ENCODE measurements around the gene HMGCR. TPM values are rescaled to one million over a fixed set of nuclear protein-coding genes. Genes with fewer than 3 reads are reported as not detected.
"Not testable (repeated sequence)": the region's sequence is repeated elsewhere in the genome, so short reads cannot be mapped to it uniquely, and the experiment has no call there.

The HMGCR gene
- 60.2 TPM for polyA plus RNA-seq
- long read RNA-seq, donor 1, full-length matches to known transcripts, result 11 of 29 reads
- long read RNA-seq, donor 1, partial matches to known transcripts, result 18 of 29 reads
- long read RNA-seq, donor 1, other reads (novel, unspliced or antisense), result 0 of 29 reads
- long read RNA-seq, donor 2, full-length matches to known transcripts, result 23 of 38 reads
- long read RNA-seq, donor 2, partial matches to known transcripts, result 15 of 38 reads
- long read RNA-seq, donor 2, other reads (novel, unspliced or antisense), result 0 of 38 reads
- long read RNA-seq, donor 3, full-length matches to known transcripts, result 11 of 11 reads
- long read RNA-seq, donor 3, partial matches to known transcripts, result 0 of 11 reads
- long read RNA-seq, donor 3, other reads (novel, unspliced or antisense), result 0 of 11 reads
- long read RNA-seq, donor 4, partial matches to known transcripts, result 0 of 1 reads
- long read RNA-seq, donor 4, other reads (novel, unspliced or antisense), result 0 of 1 reads
- long read RNA-seq, donor 5, full-length matches to known transcripts, result 13 of 19 reads
- long read RNA-seq, donor 5, partial matches to known transcripts, result 6 of 19 reads
- long read RNA-seq, donor 5, other reads (novel, unspliced or antisense), result 0 of 19 reads
- long read RNA-seq, donor 6, full-length matches to known transcripts, result 10 of 36 reads
- long read RNA-seq, donor 6, partial matches to known transcripts, result 26 of 36 reads
- long read RNA-seq, donor 6, other reads (novel, unspliced or antisense), result 0 of 36 reads
- long read RNA-seq, donor 7, partial matches to known transcripts, result 0 of 3 reads
- long read RNA-seq, donor 7, other reads (novel, unspliced or antisense), result 0 of 3 reads
- long read RNA-seq, donor 8, full-length matches to known transcripts, result 25 of 38 reads
- long read RNA-seq, donor 8, partial matches to known transcripts, result 13 of 38 reads
- long read RNA-seq, donor 8, other reads (novel, unspliced or antisense), result 0 of 38 reads
- long read RNA-seq, donor 9, full-length matches to known transcripts, result 12 of 26 reads
- long read RNA-seq, donor 9, partial matches to known transcripts, result 14 of 26 reads
- long read RNA-seq, donor 9, other reads (novel, unspliced or antisense), result 0 of 26 reads
- long read RNA-seq, donor 10, full-length matches to known transcripts, result 10 of 10 reads
- long read RNA-seq, donor 10, partial matches to known transcripts, result 0 of 10 reads
- long read RNA-seq, donor 10, other reads (novel, unspliced or antisense), result 0 of 10 reads
- long read RNA-seq, donor 11, full-length matches to known transcripts, result 7 of 13 reads
- long read RNA-seq, donor 11, partial matches to known transcripts, result 0 of 13 reads
- long read RNA-seq, donor 11, other reads (novel, unspliced or antisense), result 6 of 13 reads

- Histone ChIP-seq H3K27me3 (ENCODE audit: control insufficient read depth, insufficient read depth, low read length) (no peaks in the 10 kb centered on the region), H3K9me3 (ENCODE audit: control insufficient read depth, low read depth, low read length) (no peaks in the 10 kb centered on the region), H3K27ac (ENCODE audit: low read length) (peak within 1 kb of the TSS; percentile 94), H3K4me3 (ENCODE audit: low read length) (peak within 1 kb of the TSS; percentile 93), H3K36me3 (ENCODE audit: control insufficient read depth, insufficient read depth, low read length) (no peaks in the 10 kb centered on the region), H3K4me1 (ENCODE audit: control insufficient read depth, insufficient read depth, low read length) (peaks cover 7% of the 10 kb centered on the region)
- no CpG with 5 or more reads among the region's 56 CpGs for WGBS (ENCODE audit: insufficient coverage, low lambda C conversion rate)
- DNase-seq, result peak; percentile 99 to 100
These were observed at the start of gene HMGCR for GRCh38 chr5:75336615-75337336. Gene HMGCR (plus strand): TSS chr5:75337220. CDS start chr5:75342606, 5,386 bp downstream.

GRCh38 chr5:75291844-75292243 lies 45.2 kb upstream of the HMGCR start:
- H3K27me3 ChIP-seq (ENCODE audit: control insufficient read depth, insufficient read depth, low read length); H3K27ac ChIP-seq (ENCODE audit: low read length); H3K9me3 ChIP-seq (ENCODE audit: control insufficient read depth, low read depth, low read length); H3K4me3 ChIP-seq (ENCODE audit: low read length); DNase-seq; H3K36me3 ChIP-seq (ENCODE audit: control insufficient read depth, insufficient read depth, low read length); H3K4me1 ChIP-seq (ENCODE audit: control insufficient read depth, insufficient read depth, low read length): not testable (repeated sequence)
- no CpG with 5 or more reads among the region's 3 CpGs for WGBS (ENCODE audit: insufficient coverage, low lambda C conversion rate)

GRCh38 chr5:75300084-75300483 lies 36.9 kb upstream of the HMGCR start:
- no peaks in the 10 kb centered on the region for H3K36me3 ChIP-seq (ENCODE audit: control insufficient read depth, insufficient read depth, low read length)
- no peaks in the 10 kb centered on the region for H3K9me3 ChIP-seq (ENCODE audit: control insufficient read depth, low read depth, low read length)
- no peaks in the 10 kb centered on the region for H3K27me3 ChIP-seq (ENCODE audit: control insufficient read depth, insufficient read depth, low read length)
- DNase-seq, result no peak
- no peak overlapping the region for H3K27ac ChIP-seq (ENCODE audit: low read length)
- H3K4me3 ChIP-seq (ENCODE audit: low read length), result no peak overlapping the region
- no peaks in the 10 kb centered on the region for H3K4me1 ChIP-seq (ENCODE audit: control insufficient read depth, insufficient read depth, low read length)

DNA sequence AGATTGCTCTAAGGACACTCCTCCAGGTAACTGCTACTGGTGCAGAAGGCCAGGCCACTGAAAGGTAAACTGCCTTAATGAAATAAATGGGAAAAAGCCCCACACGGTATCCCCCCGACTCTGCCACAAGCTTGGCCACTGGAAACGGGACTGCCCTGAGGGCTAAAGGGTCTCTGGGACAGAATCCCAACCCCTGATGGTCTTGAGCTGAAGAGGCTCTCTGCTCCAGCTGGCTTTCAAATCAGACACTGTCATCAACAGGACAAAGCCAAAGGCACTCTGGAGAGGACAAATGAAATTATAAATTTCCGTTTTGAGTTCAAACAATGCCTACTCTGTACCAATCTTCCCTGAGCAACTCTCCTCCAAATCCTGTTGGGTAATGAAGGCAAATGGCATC lies 33.6 kb upstream of the HMGCR start:
- DNase-seq, result no peak
- WGBS (ENCODE audit: insufficient coverage, low lambda C conversion rate), result no CpG with 5 or more reads among the region's 4 CpGs
- no peak overlapping the region for H3K27ac ChIP-seq (ENCODE audit: low read length)
- H3K4me1 ChIP-seq (ENCODE audit: control insufficient read depth, insufficient read depth, low read length), result no peaks in the 10 kb centered on the region
- H3K4me3 ChIP-seq (ENCODE audit: low read length), result no peak overlapping the region
- H3K36me3 ChIP-seq (ENCODE audit: control insufficient read depth, insufficient read depth, low read length), result no peaks in the 10 kb centered on the region
- no peaks in the 10 kb centered on the region for H3K9me3 ChIP-seq (ENCODE audit: control insufficient read depth, low read depth, low read length)
- no peaks in the 10 kb centered on the region for H3K27me3 ChIP-seq (ENCODE audit: control insufficient read depth, insufficient read depth, low read length)

GRCh38 chr5:75304486-75304885 lies 32.5 kb upstream of the HMGCR start:
- no CpG with 5 or more reads among the region's 11 CpGs for WGBS (ENCODE audit: insufficient coverage, low lambda C conversion rate)
- DNase-seq; H3K36me3 ChIP-seq (ENCODE audit: control insufficient read depth, insufficient read depth, low read length): not testable (repeated sequence)

DNA sequence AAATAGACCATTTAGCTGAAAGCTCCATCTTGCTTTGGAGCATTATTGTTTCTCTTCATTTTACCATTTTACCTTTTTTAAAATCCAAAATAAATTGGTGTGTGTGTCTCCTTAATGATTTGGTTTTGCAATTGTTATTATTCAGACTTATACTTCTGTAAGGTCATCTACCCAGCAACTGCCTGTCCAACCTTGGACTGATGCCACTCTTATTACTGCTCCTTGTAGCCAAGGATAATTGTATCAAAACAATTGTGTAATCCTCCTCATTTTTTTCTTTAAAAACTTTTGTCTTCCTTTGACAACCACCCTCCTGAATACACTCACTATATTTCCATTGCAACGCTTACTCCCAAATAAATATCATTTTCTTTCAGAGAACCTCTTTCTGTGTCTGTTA lies 30.3 kb upstream of the HMGCR start:
- Histone ChIP-seq H3K27ac (ENCODE audit: low read length) (no peak overlapping the region), H3K4me1 (ENCODE audit: control insufficient read depth, insufficient read depth, low read length) (no peaks in the 10 kb centered on the region), H3K27me3 (ENCODE audit: control insufficient read depth, insufficient read depth, low read length) (no peaks in the 10 kb centered on the region), H3K4me3 (ENCODE audit: low read length) (no peak overlapping the region), H3K9me3 (ENCODE audit: control insufficient read depth, low read depth, low read length) (no peaks in the 10 kb centered on the region), H3K36me3 (ENCODE audit: control insufficient read depth, insufficient read depth, low read length) (no peaks in the 10 kb centered on the region)
- DNase-seq, result no peak
- WGBS (ENCODE audit: insufficient coverage, low lambda C conversion rate), result 100% methylated on average over 1 of the region's 1 CpG

More at GRCh38 chr5:75304486-75304885, 32.5 kb upstream of the HMGCR start:
- H3K4me3 ChIP-seq (ENCODE audit: low read length); H3K27ac ChIP-seq (ENCODE audit: low read length); H3K9me3 ChIP-seq (ENCODE audit: control insufficient read depth, low read depth, low read length); H3K27me3 ChIP-seq (ENCODE audit: control insufficient read depth, insufficient read depth, low read length); H3K4me1 ChIP-seq (ENCODE audit: control insufficient read depth, insufficient read depth, low read length): not testable (repeated sequence)

- no peak overlapping the region for H3K27ac ChIP-seq (ENCODE audit: low read length)
- no peak overlapping the region for H3K4me3 ChIP-seq (ENCODE audit: low read length)
- no peaks in the 10 kb centered on the region for H3K27me3 ChIP-seq (ENCODE audit: control insufficient read depth, insufficient read depth, low read length)
- 100% methylated on average over 1 of the region's 3 CpGs for WGBS (ENCODE audit: insufficient coverage, low lambda C conversion rate)
- no peak for DNase-seq
- no peaks in the 10 kb centered on the region for H3K36me3 ChIP-seq (ENCODE audit: control insufficient read depth, insufficient read depth, low read length)
- no peaks in the 10 kb centered on the region for H3K9me3 ChIP-seq (ENCODE audit: control insufficient read depth, low read depth, low read length)
- no peaks in the 10 kb centered on the region for H3K4me1 ChIP-seq (ENCODE audit: control insufficient read depth, insufficient read depth, low read length)
These were observed 26.8 kb upstream of the HMGCR start for GRCh38 chr5:75310212-75310611.

GRCh38 chr5:75319148-75319547 lies 17.9 kb upstream of the HMGCR start:
- H3K36me3 ChIP-seq (ENCODE audit: control insufficient read depth, insufficient read depth, low read length); H3K4me3 ChIP-seq (ENCODE audit: low read length); H3K27me3 ChIP-seq (ENCODE audit: control insufficient read depth, insufficient read depth, low read length); H3K9me3 ChIP-seq (ENCODE audit: control insufficient read depth, low read depth, low read length); DNase-seq; H3K4me1 ChIP-seq (ENCODE audit: control insufficient read depth, insufficient read depth, low read length); H3K27ac ChIP-seq (ENCODE audit: low read length): not testable (repeated sequence)
- WGBS (ENCODE audit: insufficient coverage, low lambda C conversion rate), result 40% methylated on average over 1 of the region's 4 CpGs

- no CpG with 5 or more reads among the region's 1 CpG for WGBS (ENCODE audit: insufficient coverage, low lambda C conversion rate)
- DNase-seq, result no peak
- H3K27ac ChIP-seq (ENCODE audit: low read length), result no peak overlapping the region
- H3K4me1 ChIP-seq (ENCODE audit: control insufficient read depth, insufficient read depth, low read length), result no peaks in the 10 kb centered on the region
- H3K9me3 ChIP-seq (ENCODE audit: control insufficient read depth, low read depth, low read length), result no peaks in the 10 kb centered on the region
- no peaks in the 10 kb centered on the region for H3K27me3 ChIP-seq (ENCODE audit: control insufficient read depth, insufficient read depth, low read length)
- no peak overlapping the region for H3K4me3 ChIP-seq (ENCODE audit: low read length)
- H3K36me3 ChIP-seq (ENCODE audit: control insufficient read depth, insufficient read depth, low read length), result no peaks in the 10 kb centered on the region
These were observed 17.4 kb upstream of the HMGCR start for GRCh38 chr5:75319638-75320037.
